Measurements from ENCODE around the gene OR8H2. TPM values are rescaled to one million over a fixed set of nuclear protein-coding genes. Genes with fewer than 3 reads are reported as not detected.
"Not testable (repeated sequence)": the region's sequence is repeated elsewhere in the genome, so short reads cannot be mapped to it uniquely, and the experiment has no call there.

The OR8H2 gene, protein sequence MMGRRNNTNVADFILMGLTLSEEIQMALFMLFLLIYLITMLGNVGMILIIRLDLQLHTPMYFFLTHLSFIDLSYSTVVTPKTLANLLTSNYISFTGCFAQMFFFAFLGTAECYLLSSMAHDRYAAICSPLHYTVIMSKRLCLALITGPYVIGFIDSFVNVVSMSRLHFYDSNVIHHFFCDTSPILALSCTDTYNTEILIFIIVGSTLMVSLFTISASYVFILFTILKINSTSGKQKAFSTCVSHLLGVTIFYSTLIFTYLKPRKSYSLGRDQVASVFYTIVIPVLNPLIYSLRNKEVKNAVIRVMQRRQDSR
- total RNA-seq, result not detected

DNA sequence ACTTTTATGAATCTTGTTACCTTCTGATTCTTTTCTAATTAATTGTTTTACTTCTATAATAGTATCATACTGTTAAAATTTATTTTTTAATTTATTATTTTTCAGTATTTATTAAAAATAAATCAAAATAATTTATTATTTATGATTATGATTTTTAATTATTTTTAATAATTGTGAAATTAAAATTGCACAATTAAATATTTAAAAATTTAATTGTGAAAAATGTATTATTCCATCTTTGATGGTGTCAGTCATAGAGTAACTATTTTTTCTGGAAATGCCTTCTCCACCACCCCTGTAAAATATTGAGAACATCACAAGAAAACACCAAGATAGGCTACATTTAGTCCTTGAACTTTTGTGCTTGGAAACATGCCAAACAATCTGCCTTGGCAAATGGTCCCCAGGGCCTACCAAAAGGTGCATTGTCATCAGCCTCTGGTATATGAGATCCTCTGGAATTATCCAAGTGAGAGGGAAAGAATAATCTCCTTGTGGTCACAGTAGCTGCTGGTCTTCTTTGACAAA lies at the start of gene OR8H2:
OR8H2 (plus strand) TSS at position 478 of the 528 bp plus-strand sequence. CDS start 1,356 bp downstream, outside the sequence.
- no peak for DNase-seq (ENCODE audit: low spot score)

DNA sequence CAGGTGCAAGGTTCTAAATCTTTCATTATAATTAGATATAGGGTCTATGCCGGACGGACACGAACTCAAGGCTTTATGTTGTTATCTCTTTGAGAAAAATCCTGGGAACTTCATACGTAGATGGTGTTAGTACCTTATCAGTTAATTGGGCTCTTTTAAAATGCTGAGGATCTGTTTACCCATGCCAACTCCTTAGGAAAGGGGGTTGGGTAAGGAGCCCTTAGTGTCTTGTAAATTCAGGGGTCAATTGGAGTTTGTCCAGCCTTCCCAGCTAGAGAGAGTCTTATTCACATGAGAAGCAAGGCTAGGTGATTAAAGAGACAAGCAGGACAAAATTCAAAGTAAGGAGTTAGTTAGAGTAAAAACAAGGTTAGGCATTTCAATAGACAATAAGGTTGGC lies 47.1 kb upstream of the OR8H2 start:
- not testable (repeated sequence) for DNase-seq (ENCODE audit: low spot score)

DNA sequence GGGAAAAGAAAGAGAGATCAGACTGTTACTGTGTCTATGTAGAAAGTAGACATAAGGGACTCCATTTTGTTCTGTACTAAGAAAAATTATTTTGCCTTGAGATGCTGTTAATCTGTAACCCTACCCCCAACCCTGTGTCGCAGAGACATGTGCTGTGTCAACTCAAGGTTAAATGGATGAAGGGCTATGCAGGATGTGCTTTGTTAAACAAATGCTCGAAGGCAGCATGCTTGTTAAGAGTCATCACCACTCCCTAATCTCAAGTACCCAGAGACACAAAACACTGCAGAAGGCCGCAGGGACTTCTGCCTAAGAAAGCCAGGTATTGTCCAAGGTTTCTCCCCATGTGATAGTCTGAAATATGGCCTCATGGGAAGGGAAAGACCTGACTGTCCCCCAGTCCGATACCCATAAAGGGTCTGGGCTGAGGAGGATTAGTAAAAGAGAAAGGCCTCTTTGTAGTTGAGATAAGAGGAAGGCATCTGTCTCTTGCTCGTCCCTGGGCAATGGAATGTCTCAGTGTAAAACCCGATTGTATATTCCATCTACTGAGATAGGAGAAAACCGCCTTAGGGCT lies 45.7 kb upstream of the OR8H2 start:
- not testable (repeated sequence) for DNase-seq (ENCODE audit: low spot score)

DNA sequence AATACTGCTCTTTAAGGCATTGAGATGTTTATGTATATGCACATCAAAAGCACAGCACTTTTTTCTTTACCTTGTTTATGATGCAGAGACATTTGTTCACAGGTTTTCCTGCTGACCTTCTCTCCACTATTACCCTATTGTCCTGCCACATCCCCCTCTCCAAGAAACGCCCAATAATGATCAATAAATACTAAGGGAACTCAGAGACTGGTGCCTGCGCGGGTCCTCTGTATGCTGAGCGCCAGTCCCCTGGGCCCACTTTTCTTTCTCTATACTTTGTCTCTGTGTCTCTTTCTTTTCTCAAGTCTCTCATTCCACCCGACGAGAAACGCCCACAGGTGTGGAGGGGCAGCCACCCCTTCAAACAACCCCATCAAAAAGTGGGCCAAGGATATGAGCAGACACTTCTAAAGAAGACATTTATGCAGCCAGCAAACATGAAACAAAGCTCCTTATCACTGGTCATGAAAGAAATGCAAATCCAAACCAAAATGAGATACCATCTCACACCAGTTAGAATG lies 45.2 kb upstream of the OR8H2 start:
- DNase-seq (ENCODE audit: low spot score), result not testable (repeated sequence)

DNA sequence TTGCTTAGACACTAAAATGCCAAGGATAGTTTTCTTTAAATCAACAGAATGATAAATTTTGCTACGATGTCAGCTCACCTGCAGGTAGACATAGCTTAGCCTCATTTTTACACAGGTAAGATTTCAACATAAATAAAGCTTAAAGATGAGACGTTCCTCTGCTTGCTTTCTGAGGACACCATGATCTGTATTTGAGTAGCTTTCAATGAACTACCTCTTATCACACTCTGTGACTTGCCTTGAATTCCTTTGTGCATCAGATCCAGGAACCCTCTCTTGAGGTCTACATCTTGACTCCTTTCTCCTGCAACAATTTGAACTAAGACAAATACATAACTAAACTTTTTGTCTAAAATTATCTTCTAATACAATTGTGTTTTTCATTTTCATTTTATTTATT lies 36.5 kb upstream of the OR8H2 start:
- DNase-seq (ENCODE audit: low spot score), result no peak

DNA sequence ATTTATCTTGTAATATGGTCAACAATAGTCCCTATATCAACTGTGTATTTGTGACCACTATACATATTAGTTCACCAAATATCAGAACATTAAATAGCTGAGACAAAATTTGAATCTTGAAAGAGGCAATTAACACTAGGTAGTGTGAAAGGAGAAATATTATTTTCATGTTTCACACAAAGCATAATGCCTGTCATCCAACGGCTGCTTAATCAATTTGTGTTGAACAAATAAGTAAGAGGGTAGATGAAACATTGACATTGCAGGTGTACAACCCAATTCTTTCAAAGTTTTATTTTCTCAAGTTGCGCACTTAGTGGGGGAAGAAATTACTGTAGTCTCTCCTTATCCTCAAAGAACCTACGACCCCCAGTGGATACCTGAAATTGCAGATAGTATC lies 13.8 kb upstream of the OR8H2 start:
- no peak for DNase-seq (ENCODE audit: low spot score)

DNA sequence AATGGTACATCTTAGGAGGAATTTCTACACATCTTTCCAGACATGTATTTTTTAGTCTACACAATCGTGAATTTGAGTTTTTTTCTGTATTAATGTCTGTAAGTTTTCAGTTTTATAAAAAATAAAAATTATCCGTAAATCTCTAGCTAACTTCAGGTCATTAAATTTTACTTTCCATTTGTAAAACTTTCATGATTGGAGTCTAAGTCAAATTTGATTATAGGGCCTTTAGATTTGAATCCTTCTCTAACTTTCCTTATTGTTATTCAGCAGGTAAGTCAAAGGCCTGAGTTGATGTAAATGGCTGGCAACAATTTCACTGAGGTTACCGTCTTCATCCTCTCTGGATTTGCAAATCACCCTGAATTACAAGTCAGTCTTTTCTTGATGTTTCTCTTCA lies 10.5 kb upstream of the OR8H2 start, which contains the start of gene OR8I2:
OR8I2 (plus strand) TSS at position 301 of the 400 bp plus-strand sequence; CDS start at position 301, 0 bp downstream.
- no peak for DNase-seq (ENCODE audit: low spot score)

DNA sequence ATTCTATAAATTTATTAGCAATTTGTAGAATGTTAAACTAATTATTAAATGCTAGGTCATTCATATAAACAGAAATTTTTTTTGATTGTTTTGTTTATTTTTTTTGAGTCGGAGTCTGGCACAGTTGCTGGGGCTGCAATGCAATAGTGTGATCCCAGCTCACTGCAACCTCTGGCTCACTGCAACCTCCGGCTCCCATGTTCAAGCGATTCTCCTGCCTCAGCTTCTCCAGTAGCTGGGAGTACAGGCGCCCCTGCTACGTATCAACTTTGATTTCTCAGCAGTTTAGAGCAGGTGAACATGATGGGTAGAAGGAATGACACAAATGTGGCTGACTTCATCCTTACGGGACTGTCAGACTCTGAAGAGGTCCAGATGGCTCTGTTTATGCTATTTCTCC lies 18.6 kb downstream of the OR8H2 start, which contains the start of gene OR8H3:
OR8H3 (plus strand) TSS at position 301 of the 400 bp plus-strand sequence; CDS start at position 301, 0 bp downstream.
- no peak for DNase-seq (ENCODE audit: low spot score)

DNA sequence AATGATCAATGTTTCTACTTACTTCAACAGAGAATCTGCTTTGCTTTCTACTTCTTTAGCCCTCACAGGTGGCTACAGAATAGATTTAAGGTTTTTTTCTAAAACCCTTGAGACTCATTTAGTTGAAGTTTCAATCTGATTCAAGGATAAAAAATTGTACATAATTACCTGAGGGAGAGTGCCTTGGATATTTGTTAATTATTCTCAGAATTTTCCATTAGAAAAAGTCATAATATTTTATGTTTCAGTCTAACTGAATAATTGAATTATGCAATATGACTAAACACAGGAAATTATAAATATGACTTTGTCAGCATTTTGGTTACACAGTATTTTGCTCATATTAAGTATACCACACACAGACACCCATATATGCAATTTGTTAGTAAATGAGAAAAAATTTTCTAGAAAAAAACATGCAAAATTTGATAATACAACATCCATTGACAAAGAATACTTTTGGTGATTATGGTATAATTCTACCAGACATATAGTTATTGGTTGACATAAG lies 36.7 kb downstream of the OR8H2 start, which contains the start of gene OR8J3:
OR8J3 (minus strand) TSS at position 51 of the 511 bp plus-strand sequence. CDS start 2,483 bp downstream, outside the sequence.
- DNase-seq (ENCODE audit: low spot score), result no peak

DNA sequence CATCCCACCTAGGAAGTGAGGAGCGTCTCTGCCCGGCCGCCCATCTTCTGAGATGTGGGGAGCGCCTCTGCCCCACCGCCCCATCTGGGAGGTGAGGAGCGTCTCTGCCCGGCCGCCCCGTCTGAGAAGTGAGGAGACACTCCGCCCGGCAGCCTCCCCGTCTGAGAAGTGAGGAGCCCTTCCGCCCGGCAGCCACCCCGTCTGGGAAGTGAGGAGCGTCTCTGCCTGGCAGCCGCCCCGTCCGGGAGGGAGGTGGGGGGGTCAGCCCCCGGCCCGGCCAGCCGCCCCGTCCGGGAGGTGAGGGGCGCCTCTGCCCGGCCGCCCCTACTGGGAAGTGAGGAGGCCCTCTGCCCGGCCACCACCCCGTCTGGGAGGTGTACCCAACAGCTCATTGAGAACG lies 40.2 kb downstream of the OR8H2 start:
- not testable (repeated sequence) for DNase-seq (ENCODE audit: low spot score)

DNA sequence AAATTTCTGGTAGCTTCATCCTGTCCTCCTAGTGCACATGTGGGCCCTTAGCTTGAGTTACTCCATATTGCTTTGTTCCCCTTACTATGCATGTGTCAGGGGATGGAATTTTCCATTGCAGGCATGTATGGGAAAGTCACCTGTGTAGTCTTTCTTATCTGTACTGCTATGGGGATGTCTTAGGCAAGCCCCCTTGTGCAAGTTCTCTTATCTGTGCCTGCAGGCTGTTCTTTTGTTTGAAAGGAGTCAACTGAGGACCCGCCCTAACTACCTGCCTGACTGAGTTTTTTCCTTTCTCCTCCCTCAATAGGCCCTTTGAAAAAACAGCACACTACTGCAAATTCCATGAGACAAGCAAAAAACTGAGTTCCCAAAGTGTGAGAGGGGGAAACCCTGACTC lies 47.9 kb downstream of the OR8H2 start:
- DNase-seq (ENCODE audit: low spot score), result no peak

DNA sequence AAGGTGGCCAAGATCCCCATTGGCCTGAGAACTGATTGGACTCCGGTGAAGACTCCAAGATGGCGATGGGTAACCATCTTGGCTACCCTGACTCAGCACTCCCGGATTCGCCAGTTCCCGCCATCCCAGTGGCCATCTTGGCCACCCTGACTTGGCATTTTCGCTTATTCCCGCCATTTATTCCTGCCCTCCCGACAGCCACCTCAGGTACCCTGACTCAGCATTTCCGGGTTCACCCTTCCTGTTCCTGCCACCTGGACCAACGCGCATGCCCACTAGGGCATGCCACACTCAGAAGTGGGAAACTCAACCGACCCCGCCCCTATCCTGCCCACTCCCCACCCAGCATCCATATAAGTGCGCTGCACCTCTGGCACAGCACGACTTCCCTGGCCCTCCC lies 48.8 kb downstream of the OR8H2 start:
- no peak for DNase-seq (ENCODE audit: low spot score)

Other genes starting within 250 kb of the OR8H2 start
- gene TRIM51, start 220.4 kb upstream of the OR8H2 start, total RNA-seq, result not detected
- not detected for gene OR5W2, start 189.1 kb upstream of the OR8H2 start, total RNA-seq
- not detected for gene OR5I1, start 167.3 kb upstream of the OR8H2 start, total RNA-seq
- not detected for gene OR10AG1, start 133.7 kb upstream of the OR8H2 start, total RNA-seq
- gene OR5F1, start 109.1 kb upstream of the OR8H2 start, total RNA-seq, result not detected
- not detected for gene OR5AS1, start 76.0 kb upstream of the OR8H2 start, total RNA-seq
- not detected for gene OR8I2, start 10.4 kb upstream of the OR8H2 start, total RNA-seq
- not detected for gene OR8H3, start 18.7 kb downstream of the OR8H2 start, total RNA-seq
- gene OR8J3, start 36.5 kb downstream of the OR8H2 start, total RNA-seq, result not detected
- gene OR8K5, start 56.6 kb downstream of the OR8H2 start, total RNA-seq, result not detected
- not detected for gene OR5J2, start 72.9 kb downstream of the OR8H2 start, total RNA-seq
- not detected for gene OR5T2, start 130.6 kb downstream of the OR8H2 start, total RNA-seq
- gene OR5T3, start 148.6 kb downstream of the OR8H2 start, total RNA-seq, result not detected
- gene OR5T1, start 170.5 kb downstream of the OR8H2 start, total RNA-seq, result not detected
- gene OR8H1, start 188.6 kb downstream of the OR8H2 start, total RNA-seq, result not detected
- gene OR8K3, start 211.5 kb downstream of the OR8H2 start, total RNA-seq, result not detected
- gene OR8K1, start 242.4 kb downstream of the OR8H2 start, total RNA-seq, result not detected